Small intestine (tissue), 7 donors: ENCODE data around the gene OPCML. TPM values are rescaled to one million over a fixed set of nuclear protein-coding genes. Genes with fewer than 3 reads are reported as not detected.

Experiments used
- DNase-seq, 2 donors: peaks; one replicate each; pipeline versions ENCODE4 v3.0.0 to v3.0.0-alpha.2; 2013
- FAIRE-seq: peaks from 2 replicates; lab custom pipeline; 2012; peaks lifted over from hg19 to GRCh38; lab: Jason Lieb, UNC
- H3K27ac ChIP-seq, 3 donors: one replicate each; pipeline ENCODE4 v1.5.1; 2013; ENCODE audit warnings: low read length in 2 of 3, mild to moderate bottlenecking in 2 of 3, control low read depth in 1 of 3, inconsistent platforms in 1 of 3, low read depth in 1 of 3, moderate library complexity in 1 of 3
- H3K27me3 ChIP-seq, 3 donors: one replicate each; pipeline ENCODE4 v1.6.1; 2013; ENCODE audit warnings: low read length in 3 of 3, inconsistent platforms in 1 of 3; ENCODE audit not compliant: control insufficient read depth in 3 of 3, insufficient read depth in 3 of 3
- H3K36me3 ChIP-seq, 3 donors: one replicate each; pipeline ENCODE4 v1.6.1; 2013; ENCODE audit warnings: low read length in 3 of 3, inconsistent platforms in 1 of 3, low read depth in 1 of 3, mild to moderate bottlenecking in 1 of 3, moderate library complexity in 1 of 3; ENCODE audit not compliant: control insufficient read depth in 3 of 3, insufficient read depth in 2 of 3
- H3K4me1 ChIP-seq, 3 donors: one replicate each; pipeline ENCODE4 v1.6.1; 2013; ENCODE audit warnings: low read length in 2 of 3, inconsistent platforms in 1 of 3, low read depth in 1 of 3, mild to moderate bottlenecking in 1 of 3, moderate library complexity in 1 of 3; ENCODE audit not compliant: control insufficient read depth in 3 of 3, insufficient read depth in 2 of 3
- H3K4me3 ChIP-seq, 3 donors: one replicate each; pipeline ENCODE4 v1.5.1; 2013; ENCODE audit warnings: low read length in 3 of 3, control low read depth in 1 of 3, inconsistent platforms in 1 of 3, low read depth in 1 of 3, mild to moderate bottlenecking in 1 of 3, moderate library complexity in 1 of 3
- H3K9me3 ChIP-seq, 2 donors: one replicate each; pipeline ENCODE4 v1.6.1; 2013; ENCODE audit warnings: low read depth in 1 of 2, low read length in 1 of 2; ENCODE audit not compliant: control insufficient read depth in 2 of 2, insufficient read depth in 1 of 2
- WGBS, 3 donors: extraction: QIAGEN DNeasy Blood & Tissue Kit; methylation state at CpG; one replicate each; pipeline ENCODE4 v1.1.7; 2013; 5-methylcytosine and 5-hydroxymethylcytosine counted together
- polyA plus RNA-seq, 4 donors: library from polyadenylated mRNA; stranded (reverse) in 3 of 4; unstranded in 1 of 4; fragments of 200-250 nt in 3 of 4; fragments of 120-200 nt in 1 of 4; gene quantifications; one replicate each; pipeline versions ENCODE4 v1.2.1 to v1.2.3, GENCODE V29; 2013
- donor health status: healthy with polysubstance abuse.
- donor health status: control.
- donor health status: control.
- donor health status: Bipolar disorder and iron deficiency.
- donor health status: healthy.

The OPCML gene
- polyA plus RNA-seq, 4 donors: 0.16 to 2.0 TPM; not detected in 2

GRCh38 chr11:133249530-133249929, 282.8 kb downstream of the OPCML start:
- DNase-seq (no peak), FAIRE-seq (no peak)
- Histone ChIP-seq H3K9me3 (no peaks in the 10 kb centered on the region), H3K27me3 (no peaks in the 10 kb centered on the region), H3K4me1 (no peaks in the 10 kb centered on the region), H3K27ac (no peak overlapping the region), H3K36me3 (no peaks in the 10 kb centered on the region), H3K4me3 (no peak overlapping the region)
- 63 to 76% (median 74%) methylated on average over 6 of the region's 6 CpGs for WGBS, 3 donors

GRCh38 chr11:133249065-133249464, 283.2 kb downstream of the OPCML start:
- no peak overlapping the region for H3K4me3 ChIP-seq
- H3K27ac ChIP-seq: no peak overlapping the region
- H3K9me3 ChIP-seq: no peaks in the 10 kb centered on the region
- no peaks in the 10 kb centered on the region for H3K36me3 ChIP-seq
- H3K27me3 ChIP-seq: no peaks in the 10 kb centered on the region
- no peak for FAIRE-seq
- no peaks in the 10 kb centered on the region for H3K4me1 ChIP-seq
- no peak for DNase-seq
- 72 to 79% (median 78%) methylated on average over 3 of the region's 3 CpGs for WGBS, 3 donors

- no peaks in the 10 kb centered on the region for H3K9me3 ChIP-seq
- H3K27ac ChIP-seq: no peak overlapping the region
- H3K27me3 ChIP-seq: no peaks in the 10 kb centered on the region
- DNase-seq (no peak), FAIRE-seq (no peak)
- H3K4me1 ChIP-seq: peaks cover 0 to 7% (median 0%) of the 10 kb centered on the region in 3 donors
- H3K36me3 ChIP-seq: no peaks in the 10 kb centered on the region
- no peak overlapping the region for H3K4me3 ChIP-seq
- 73 to 80% (median 76%) methylated on average over 3 of the region's 3 CpGs for WGBS, 3 donors
These were observed 288.5 kb downstream of the OPCML start for GRCh38 chr11:133243832-133244231.

- no peaks in the 10 kb centered on the region for H3K36me3 ChIP-seq
- H3K4me1 ChIP-seq: peaks cover 0 to 10% (median 0%) of the 10 kb centered on the region in 3 donors
- H3K9me3 ChIP-seq: no peaks in the 10 kb centered on the region
- no peak overlapping the region for H3K27ac ChIP-seq
- no peak for DNase-seq
- no peak for FAIRE-seq
- 76 to 90% (median 76%) methylated on average over 10 of the region's 10 CpGs for WGBS, 3 donors
- no peak overlapping the region for H3K4me3 ChIP-seq
- H3K27me3 ChIP-seq: no peaks in the 10 kb centered on the region
These were observed 291.2 kb downstream of the OPCML start for GRCh38 chr11:133240908-133241655.

- WGBS, 3 donors: 82 to 86% (median 83%) methylated on average over 8 of the region's 8 CpGs
- H3K4me1 ChIP-seq: peaks cover 0 to 16% (median 0%) of the 10 kb centered on the region in 3 donors
- no peak for DNase-seq
- H3K9me3 ChIP-seq: no peaks in the 10 kb centered on the region
- H3K27ac ChIP-seq: no peak overlapping the region
- no peaks in the 10 kb centered on the region for H3K27me3 ChIP-seq
- no peak overlapping the region for H3K4me3 ChIP-seq
- H3K36me3 ChIP-seq: no peaks in the 10 kb centered on the region
- FAIRE-seq: no peak
These were observed 292.7 kb downstream of the OPCML start for GRCh38 chr11:133239575-133239974.

GRCh38 chr11:133238495-133238894, 293.8 kb downstream of the OPCML start:
- H3K36me3 ChIP-seq: no peaks in the 10 kb centered on the region
- FAIRE-seq (no peak), DNase-seq (peak; percentile 6 to 81)
- no peak overlapping the region for H3K27ac ChIP-seq
- H3K27me3 ChIP-seq: no peaks in the 10 kb centered on the region
- WGBS, 3 donors: 16 to 60% (median 30%) methylated on average over 10 of the region's 10 CpGs
- peaks cover 0 to 21% (median 0%) of the 10 kb centered on the region in 3 donors for H3K4me1 ChIP-seq
- peaks cover 0 to 3% of the 10 kb centered on the region in 2 donors for H3K9me3 ChIP-seq
- H3K4me3 ChIP-seq: no peak overlapping the region

GRCh38 chr11:133238027-133238426, 294.3 kb downstream of the OPCML start:
- no peaks in the 10 kb centered on the region for H3K27me3 ChIP-seq
- H3K9me3 ChIP-seq: peaks cover 0 to 6% of the 10 kb centered on the region in 2 donors
- H3K4me3 ChIP-seq: no peak overlapping the region
- no peaks in the 10 kb centered on the region for H3K36me3 ChIP-seq
- no peak for FAIRE-seq
- 56 to 73% (median 60%) methylated on average over 2 of the region's 2 CpGs for WGBS, 3 donors
- peaks cover 0 to 21% (median 0%) of the 10 kb centered on the region in 3 donors for H3K4me1 ChIP-seq
- no peak overlapping the region for H3K27ac ChIP-seq
- DNase-seq: no peak

GRCh38 chr11:133235381-133235780, 296.9 kb downstream of the OPCML start:
- DNase-seq (peak in 1 of 2 donors; percentile 13), FAIRE-seq (no peak)
- Histone ChIP-seq H3K36me3 (no peaks in the 10 kb centered on the region), H3K27me3 (no peaks in the 10 kb centered on the region), H3K4me3 (no peak overlapping the region), H3K4me1 (peaks cover 0 to 33% (median 0%) of the 10 kb centered on the region in 3 donors), H3K27ac (no peak overlapping the region), H3K9me3 (peaks cover 0 to 8% of the 10 kb centered on the region in 2 donors)
- WGBS, 3 donors: 59 to 80% (median 62%) methylated on average over 3 of the region's 3 CpGs
